Fibroblast of lung (primary cell): ENCODE results near the gene ATOSB. TPM values are rescaled to one million over a fixed set of nuclear protein-coding genes. Genes with fewer than 3 reads are reported as not detected.

ENCODE experiments used
- DNase-seq, 2 donors: peaks; one replicate each; pipeline versions ENCODE4 v3.0.0 to v3.0.0-alpha.2; 2010; ENCODE audit warnings: low read depth in 2 of 2
- H2AFZ ChIP-seq: 2 replicates; pipeline ENCODE4 v1.5.1; 2012; ENCODE audit warnings: low read length, control low read depth, inconsistent platforms
- H3K27ac ChIP-seq: 2 replicates; pipeline ENCODE4 v1.5.1; 2011; ENCODE audit warnings: low read length, control low read depth; ENCODE audit not compliant: insufficient read depth
- H3K27me3 ChIP-seq: 2 replicates; pipeline ENCODE4 v1.5.1; 2011; ENCODE audit warnings: mild to moderate bottlenecking, low read length; ENCODE audit not compliant: control insufficient read depth, insufficient read depth
- H3K36me3 ChIP-seq: 2 replicates; pipeline ENCODE4 v1.5.1; 2011; ENCODE audit warnings: low read length; ENCODE audit not compliant: control insufficient read depth, insufficient read depth
- H3K4me1 ChIP-seq: 2 replicates; pipeline ENCODE4 v1.5.1; 2011; ENCODE audit warnings: low read length; ENCODE audit not compliant: control insufficient read depth, insufficient read depth; ENCODE audit errors: extremely low read depth
- H3K4me2 ChIP-seq: 2 replicates; pipeline ENCODE4 v1.5.1; 2011; ENCODE audit warnings: low read length, control low read depth; ENCODE audit not compliant: insufficient read depth; ENCODE audit errors: extremely low read depth
- H3K4me3 ChIP-seq, 4 experiments: fragments of 200-600 bp in 1 of 4; sonication (generic) in 1 of 4; replicated peaks in 1 of 4; 2 replicates each; pipeline ENCODE4 v1.5.1; 2011 to 2016; ENCODE audit warnings: low read length in 4 of 4, low read depth in 3 of 4, mild to moderate bottlenecking in 3 of 4, control low read depth in 2 of 4, inconsistent platforms in 1 of 4, mixed read lengths in 1 of 4; ENCODE audit not compliant: insufficient read depth in 1 of 4; ENCODE audit errors: control extremely low read depth in 1 of 4
- H3K79me2 ChIP-seq: 2 replicates; pipeline ENCODE4 v1.5.1; 2012; ENCODE audit warnings: mild to moderate bottlenecking, low read length, inconsistent platforms; ENCODE audit not compliant: control insufficient read depth, insufficient read depth
- H3K9ac ChIP-seq: 2 replicates; pipeline ENCODE4 v1.5.1; 2011; ENCODE audit warnings: mild to moderate bottlenecking, low read length, control low read depth; ENCODE audit not compliant: insufficient read depth
- H3K9me3 ChIP-seq: 2 replicates; pipeline ENCODE4 v1.5.1; 2012; ENCODE audit warnings: low read depth, low read length; ENCODE audit not compliant: control insufficient read depth, insufficient read depth
- H4K20me1 ChIP-seq: 2 replicates; pipeline ENCODE4 v1.5.1; 2011; ENCODE audit warnings: low read length; ENCODE audit not compliant: control insufficient read depth, insufficient read depth; ENCODE audit errors: extremely low read depth
- CTCF ChIP-seq, 2 donors: IDR thresholded peaks in 1 of 2; conservative IDR thresholded peaks in 1 of 2; 1 replicate in 1 of 2; 2 replicates in 1 of 2; pipeline ENCODE4 v1.5.1; 2011 to 2012; ENCODE audit warnings: low read length in 2 of 2, control low read depth in 1 of 2, inconsistent platforms in 1 of 2, low read depth in 1 of 2, mild to moderate bottlenecking in 1 of 2
- EZH2 ChIP-seq: IDR thresholded peaks from 2 replicates; pipeline ENCODE4 v1.5.1; 2012; ENCODE audit warnings: low read length, control low read depth, mild to moderate bottlenecking; ENCODE audit errors: missing control alignments
- polyA plus RNA-seq, 2 donors: library from polyadenylated mRNA; depleted of rRNA in 1 of 2; stranded (reverse) in 1 of 2; unstranded in 1 of 2; fragments of >200 nt; gene quantifications; 2 replicates each; pipeline ENCODE4 v1.2.1, GENCODE V29; 2011 to 2012; ENCODE audit warnings: missing spikeins in 1 of 2
- total RNA-seq: library from RNA; depleted of rRNA; stranded (reverse); fragments of >200 nt; gene quantifications from 2 replicates; pipeline ENCODE4 v1.2.1, GENCODE V29; 2014

ATOSB gene
- total and polyA plus RNA-seq, 2 donors (not counting 1 experiment from before 2014, with no cell fraction given), result 18.2 to 24.5 TPM

- Histone ChIP-seq H4K20me1 (no peaks in the 10 kb centered on the region), H3K27ac (no peak overlapping the region), H3K79me2 (peaks cover 29% of the 10 kb centered on the region), H3K36me3 (peaks cover 17% of the 10 kb centered on the region), H3K4me1 (peaks cover 22% of the 10 kb centered on the region), H3K4me2 (no peak overlapping the region), H3K9me3 (no peaks in the 10 kb centered on the region), H3K27me3 (no peaks in the 10 kb centered on the region), H2AFZ (no peak overlapping the region), H3K9ac (no peak overlapping the region), H3K4me3 (no peak overlapping the region)
- no peak for TF ChIP-seq EZH2
- no peak for TF ChIP-seq CTCF (conservative IDR thresholded peaks at IDR 0.05 in 1 of 2, IDR thresholded peaks at IDR 0.05 in 1 of 2; ENCODE audit: low read depth in 1 of 2, low read length in 2 of 2)
- no peak for DNase-seq
Observed at GRCh38 chr9:35108461-35108860, 7.2 kb downstream of the ATOSB start.

- no peak overlapping the region for H3K4me3 ChIP-seq
- peaks cover 17% of the 10 kb centered on the region for H3K36me3 ChIP-seq
- no peak overlapping the region for H3K4me2 ChIP-seq
- TF ChIP-seq CTCF (conservative IDR thresholded peaks at IDR 0.05 in 1 of 2, IDR thresholded peaks at IDR 0.05 in 1 of 2; ENCODE audit: low read depth in 1 of 2, low read length in 2 of 2), result no peak
- TF ChIP-seq EZH2, result no peak
- peaks cover 25% of the 10 kb centered on the region for H3K79me2 ChIP-seq
- H3K27me3 ChIP-seq, result no peaks in the 10 kb centered on the region
- DNase-seq, result no peak
- no peak overlapping the region for H2AFZ ChIP-seq
- no peak overlapping the region for H3K9ac ChIP-seq
- H4K20me1 ChIP-seq, result no peaks in the 10 kb centered on the region
- H3K4me1 ChIP-seq, result peaks cover 19% of the 10 kb centered on the region
- no peak overlapping the region for H3K27ac ChIP-seq
- H3K9me3 ChIP-seq, result no peaks in the 10 kb centered on the region
Observed at GRCh38 chr9:35107297-35108290, 8.1 kb downstream of the ATOSB start.

- H3K9ac ChIP-seq, result no peak overlapping the region
- no peaks in the 10 kb centered on the region for H3K27me3 ChIP-seq
- TF ChIP-seq EZH2 (no peak), CTCF (conservative IDR thresholded peaks at IDR 0.05 in 1 of 2, IDR thresholded peaks at IDR 0.05 in 1 of 2; ENCODE audit: low read depth in 1 of 2, low read length in 2 of 2) (no peak)
- H3K9me3 ChIP-seq, result no peaks in the 10 kb centered on the region
- DNase-seq, result no peak
- H3K79me2 ChIP-seq, result peaks cover 38% of the 10 kb centered on the region
- H3K4me3 ChIP-seq, result no peak overlapping the region
- H3K27ac ChIP-seq, result no peak overlapping the region
- no peak overlapping the region for H3K4me2 ChIP-seq
- peaks cover 20% of the 10 kb centered on the region for H3K36me3 ChIP-seq
- peaks cover 15% of the 10 kb centered on the region for H3K4me1 ChIP-seq
- no peaks in the 10 kb centered on the region for H4K20me1 ChIP-seq
- H2AFZ ChIP-seq, result no peak overlapping the region
Observed at GRCh38 chr9:35106343-35106730, 9.3 kb downstream of the ATOSB start.
